KBM-7 (cell line): ENCODE measurements around the gene CKAP5.
"Not testable (repeated sequence)": the region's sequence is repeated elsewhere in the genome, so short reads cannot be mapped to it uniquely, and the experiment has no call there.

Source experiments
- DNase-seq: peaks from one replicate; pipeline ENCODE4 v3.0.0-alpha.2; 2015
- in situ Hi-C: fragments of 300-500 bp; cut with MboI; formaldehyde crosslinking; loops from 2 replicates; pipeline ENCODE4 v1.14.3; 2020; ENCODE audit warnings: low sequenced_read_pairs, low pct_unique_long_range_greater_than_20kb, mixed read lengths

The CKAP5 gene

DNA sequence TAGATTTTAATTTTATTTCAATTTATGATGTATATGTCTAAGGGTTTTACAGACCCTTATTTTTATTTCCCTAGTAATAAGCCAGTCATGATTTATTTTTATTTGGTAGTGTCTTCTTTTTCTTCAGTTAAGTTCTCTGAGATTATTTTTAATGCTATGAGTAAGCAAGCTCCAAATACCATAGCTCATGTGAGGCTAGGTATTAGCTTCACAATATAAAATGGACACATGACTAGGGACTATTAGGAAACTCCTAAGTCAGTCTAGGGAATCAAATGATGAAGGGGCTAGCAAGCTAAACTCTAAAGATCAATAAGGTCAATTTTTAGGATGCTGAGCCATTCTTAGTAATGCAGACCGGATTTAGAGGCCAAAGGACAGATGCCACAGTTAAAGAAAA is 45.9 kb downstream of the CKAP5 start:
- no peak for DNase-seq
- in situ Hi-C loops: no loop called here

- in situ Hi-C loops, DNase-seq: not testable (repeated sequence)
Observed at GRCh38 chr11:46799725-46800124, 46.4 kb downstream of the CKAP5 start.

DNA sequence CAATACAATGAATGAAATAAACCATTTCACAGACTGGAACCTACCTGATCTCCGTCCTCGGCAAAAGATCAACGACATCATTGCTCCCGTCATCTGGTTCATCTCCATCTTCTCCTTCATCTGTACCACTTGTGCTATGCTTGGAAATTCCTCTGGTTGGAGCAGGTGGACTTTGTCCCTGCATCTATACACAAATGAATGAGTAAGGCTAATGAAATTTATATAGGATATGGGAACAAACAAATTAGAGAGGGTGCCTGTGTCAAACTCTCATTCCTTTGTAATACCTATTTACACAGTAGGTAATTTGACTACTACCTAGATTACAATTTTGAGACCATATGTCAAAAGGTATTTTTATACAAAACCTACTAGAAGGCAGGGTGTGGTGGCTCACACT is 67.7 kb downstream of the CKAP5 start:
- no peak for DNase-seq
- in situ Hi-C loops: no loop called here

DNA sequence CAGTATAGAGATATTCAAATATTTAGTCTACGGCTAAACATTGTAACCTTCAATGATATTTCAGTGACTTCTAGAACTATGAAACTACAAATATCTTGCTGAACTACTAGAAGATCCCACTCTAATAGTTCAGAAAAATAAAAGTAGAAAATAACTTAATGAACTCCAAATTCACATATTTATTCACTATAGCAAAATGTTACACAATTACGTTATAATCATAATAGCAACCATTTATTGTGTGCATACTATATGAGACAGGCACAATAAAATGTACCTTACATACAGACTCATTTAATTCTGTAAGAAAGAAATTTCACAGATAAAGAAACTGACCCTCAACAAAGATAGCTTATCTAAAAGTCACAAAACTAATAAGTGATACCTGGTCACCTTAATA is 69.2 kb downstream of the CKAP5 start:
- in situ Hi-C loops: no loop called here
- DNase-seq: no peak

- in situ Hi-C loops: no loop called here
Observed at GRCh38 chr11:46769636-46770221, 76.4 kb downstream of the CKAP5 start.

DNA sequence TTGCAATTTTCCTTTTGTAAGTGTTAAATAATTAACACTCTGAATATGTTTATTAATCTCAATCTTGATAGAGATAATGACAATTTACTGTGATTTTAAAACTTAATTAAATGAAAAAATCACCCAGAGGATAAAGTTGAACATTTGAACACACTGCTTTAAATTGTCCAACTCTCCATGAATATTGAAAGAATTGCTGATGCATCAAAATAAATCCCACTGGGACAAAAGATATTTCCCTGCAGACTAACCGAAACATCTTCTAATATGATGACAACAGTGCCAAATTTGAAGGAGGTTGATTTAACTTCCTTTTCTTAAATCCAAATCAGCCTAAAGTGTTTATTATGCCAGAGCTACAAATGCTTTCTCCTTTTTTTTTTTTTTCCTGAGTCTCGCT is 79.4 kb downstream of the CKAP5 start:
- in situ Hi-C loops: no loop called here
- no peak for DNase-seq

More at GRCh38 chr11:46769636-46770221, 76.4 kb downstream of the CKAP5 start:
- no peak for DNase-seq

DNA sequence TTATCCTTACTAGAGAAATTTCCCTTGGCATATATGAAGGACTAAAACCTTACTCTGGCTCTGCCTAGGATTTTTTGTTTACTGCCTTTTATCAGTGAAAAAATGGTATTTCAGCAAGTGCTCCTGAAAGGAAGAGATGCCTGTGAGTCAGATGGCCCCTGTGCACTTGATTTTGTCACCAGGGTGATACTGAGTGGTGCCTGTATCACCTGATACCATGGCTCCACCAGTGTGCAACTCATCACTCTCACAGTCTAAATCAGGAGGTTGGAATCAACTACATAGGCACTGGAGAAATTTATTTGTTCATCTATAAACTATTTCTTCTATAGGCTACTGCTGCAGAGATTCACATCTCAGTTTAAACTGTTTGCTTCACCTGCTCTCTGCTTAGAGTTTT is 83.8 kb downstream of the CKAP5 start:
- no peak for DNase-seq
- in situ Hi-C loops: no loop called here

- DNase-seq: no peak
- in situ Hi-C loops: no loop called here
Observed at GRCh38 chr11:46761807-46762206, 84.3 kb downstream of the CKAP5 start.

DNA sequence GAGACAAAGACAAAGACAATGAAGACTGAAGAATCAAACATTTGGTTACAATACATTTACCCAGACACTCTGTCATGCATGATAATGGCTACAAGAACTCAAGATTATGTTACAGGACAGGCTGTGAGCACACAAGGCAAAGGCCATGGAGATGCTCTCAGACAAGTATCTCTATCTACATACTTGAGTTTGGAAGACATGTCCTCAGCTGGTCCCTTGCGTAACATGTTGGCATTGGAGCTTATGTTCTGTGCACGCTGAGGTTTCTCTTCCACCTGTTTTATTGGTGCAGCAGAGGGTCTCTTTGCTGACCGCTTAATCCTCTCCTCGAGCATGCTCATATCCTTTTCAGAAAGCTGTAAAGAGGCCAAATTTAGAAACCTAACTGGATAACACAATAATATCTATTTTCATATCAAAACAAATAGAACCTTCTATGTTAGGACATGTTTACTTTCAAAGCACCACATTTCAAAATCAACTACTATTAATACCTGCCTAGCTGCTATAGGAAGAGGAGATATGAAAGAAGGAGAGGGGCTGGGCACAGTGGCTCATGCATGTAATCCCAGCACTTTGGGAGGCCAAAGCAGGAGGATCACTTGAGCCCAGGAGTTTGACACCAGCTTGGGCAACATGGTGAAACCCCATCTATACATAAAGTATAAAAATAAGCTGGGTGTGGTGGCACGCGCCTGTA is 85.5 kb downstream of the CKAP5 start:
- in situ Hi-C loops: no loop called here
- DNase-seq: no peak

GRCh38 chr11:46759196-46759595 is 86.9 kb downstream of the CKAP5 start:
- no peak for DNase-seq
- in situ Hi-C loops: no loop called here

DNA sequence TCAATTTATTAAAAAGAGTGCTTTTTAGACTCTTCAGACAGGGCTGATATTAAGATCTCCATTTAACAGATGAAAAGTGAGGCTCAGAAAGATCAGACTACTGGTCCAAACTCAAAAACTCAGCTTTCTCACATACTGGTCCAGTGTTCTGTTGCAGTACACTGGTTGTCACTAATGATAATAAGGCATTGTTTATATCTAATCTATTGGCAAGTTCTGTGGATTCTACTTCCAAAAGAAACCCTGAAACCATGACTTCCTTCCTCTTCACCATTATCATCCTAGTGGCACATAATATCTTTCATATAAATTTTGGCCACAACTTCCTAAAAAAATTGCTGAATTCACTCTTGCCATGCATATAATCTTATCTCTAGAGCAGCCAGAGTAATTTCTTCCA is 90.1 kb downstream of the CKAP5 start:
- in situ Hi-C loops: no loop called here
- peak; percentile 49 for DNase-seq

DNA sequence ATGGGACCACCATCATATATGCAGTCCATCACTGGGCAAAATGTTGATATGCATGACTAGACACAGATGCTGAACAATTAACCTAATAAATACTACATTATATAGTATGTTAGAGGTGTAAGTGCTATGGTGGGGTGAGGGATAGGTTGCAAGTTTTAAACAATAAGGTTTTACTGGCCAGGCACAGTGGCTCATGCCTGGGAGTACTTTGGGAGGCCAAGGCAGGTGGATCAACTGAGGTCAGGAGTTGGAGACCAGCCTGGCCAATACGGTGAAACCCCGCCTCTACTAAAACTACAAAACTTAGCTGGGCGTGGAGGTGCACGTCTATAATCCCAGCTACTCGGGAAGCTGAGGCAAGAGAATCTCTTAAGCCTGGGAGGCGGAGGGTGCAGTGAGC is 98.9 kb downstream of the CKAP5 start:
- DNase-seq: no peak
- in situ Hi-C loops: no loop called here

DNA sequence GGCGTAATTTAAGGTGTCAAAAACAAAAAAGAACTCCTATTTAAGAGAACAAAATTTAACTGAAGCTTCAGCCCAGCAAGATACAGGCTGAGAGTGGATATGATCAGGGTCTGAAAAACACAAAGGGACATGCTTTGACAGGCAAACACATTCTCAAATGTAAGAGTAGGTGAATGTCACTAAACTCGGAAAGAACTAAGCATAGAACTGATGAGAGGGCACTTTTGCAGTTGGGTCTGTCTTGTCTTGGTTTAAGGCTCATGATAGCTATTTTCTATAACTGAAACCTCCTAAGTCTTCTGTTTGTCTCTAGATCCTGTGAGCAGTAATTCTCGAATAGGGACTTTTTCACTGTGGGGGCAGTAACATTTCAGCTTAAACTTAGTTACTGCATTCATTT is 100.1 kb downstream of the CKAP5 start:
- in situ Hi-C loops: no loop called here
- DNase-seq: no peak

- no peak for DNase-seq
- in situ Hi-C loops: no loop called here
Observed at GRCh38 chr11:46745328-46745727, 100.8 kb downstream of the CKAP5 start.

- in situ Hi-C loops: no loop called here
Observed at GRCh38 chr11:46743693-46744339, 102.3 kb downstream of the CKAP5 start.

GRCh38 chr11:46743043-46743442 is 103.0 kb downstream of the CKAP5 start:
- in situ Hi-C loops: no loop called here
- no peak for DNase-seq

More at GRCh38 chr11:46743693-46744339, 102.3 kb downstream of the CKAP5 start:
- DNase-seq: no peak

DNA sequence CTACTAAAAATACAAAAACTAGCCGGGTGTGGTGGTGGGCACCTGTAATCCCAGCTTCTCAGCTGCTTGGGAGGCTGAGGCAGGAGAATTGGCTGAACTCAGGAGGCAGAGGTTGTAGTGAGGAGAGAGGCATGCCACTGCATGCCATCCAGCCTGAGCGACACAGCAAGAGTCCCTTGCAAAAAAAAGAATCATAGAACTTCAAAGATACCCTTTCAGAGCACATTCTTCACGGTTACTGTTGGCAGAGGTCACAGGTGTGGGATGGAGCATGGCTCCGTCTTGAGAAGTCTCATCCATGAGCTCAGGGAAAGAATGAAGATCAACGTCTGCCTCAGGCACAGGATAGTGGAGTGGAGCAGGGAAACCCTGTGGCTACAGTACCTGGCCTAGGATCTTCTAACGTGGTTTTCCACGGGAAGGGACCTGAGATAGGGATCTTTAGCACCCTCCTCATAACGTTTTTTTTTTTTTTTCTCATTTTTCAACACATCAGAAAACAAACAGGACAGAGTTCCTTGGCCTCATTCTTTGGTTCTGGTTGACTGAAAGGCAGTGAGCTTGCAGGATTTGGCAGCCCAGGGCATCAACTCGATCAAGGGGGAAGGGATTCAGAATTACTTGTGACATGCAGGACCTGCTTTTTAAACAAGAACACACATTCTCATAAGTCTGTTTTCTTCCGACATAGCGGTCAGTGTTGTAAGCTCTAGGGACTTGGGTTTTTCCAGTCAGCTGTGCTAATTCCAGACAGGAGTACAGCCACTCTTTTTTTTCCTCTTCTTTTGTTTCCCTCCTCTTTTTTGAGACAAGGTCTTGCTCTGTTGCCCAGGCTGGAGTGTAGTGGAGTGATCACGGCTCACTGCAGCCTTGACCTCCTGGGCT is 104.2 kb downstream of the CKAP5 start:
- in situ Hi-C loops: no loop called here
- DNase-seq: no peak

DNA sequence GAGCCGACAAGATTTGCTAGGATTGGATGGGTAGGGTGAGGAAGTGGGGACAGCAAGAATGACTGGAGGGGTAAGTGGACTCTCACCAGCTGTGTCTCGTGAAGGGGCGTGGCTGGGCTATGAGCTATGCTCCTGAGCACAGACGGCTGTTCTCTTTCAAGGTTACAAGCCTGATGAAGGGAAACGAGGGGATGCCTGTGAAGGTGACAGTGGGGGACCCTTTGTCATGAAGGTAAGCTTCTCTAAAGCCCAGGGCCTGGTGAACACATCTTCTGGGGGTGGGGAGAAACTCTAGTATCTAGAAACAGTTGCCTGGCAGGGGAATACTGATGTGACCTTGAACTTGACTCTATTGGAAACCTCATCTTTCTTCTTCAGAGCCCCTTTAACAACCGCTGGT is 107.2 kb downstream of the CKAP5 start:
- in situ Hi-C loops: no loop called here
- no peak for DNase-seq

DNA sequence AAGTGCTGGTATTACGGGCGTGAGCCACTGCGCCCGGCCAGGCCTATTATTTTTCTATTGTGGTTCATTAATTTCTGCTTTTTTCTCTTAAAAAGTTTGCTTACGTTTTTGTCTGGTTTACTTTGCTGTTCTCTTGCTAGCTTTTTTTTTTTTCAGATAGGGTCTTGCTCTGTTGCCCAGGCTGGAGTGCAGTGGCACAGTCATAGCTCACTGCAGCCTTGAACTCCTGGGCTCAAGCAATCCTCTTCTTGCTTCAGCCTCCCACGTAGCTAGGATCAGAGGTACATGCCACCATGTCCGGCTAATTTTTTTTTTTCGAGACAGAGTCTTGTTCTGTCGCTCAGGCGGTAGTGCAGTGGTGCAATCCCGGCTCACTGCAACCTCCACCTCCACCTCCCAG is 108.4 kb downstream of the CKAP5 start:
- in situ Hi-C loops: no loop called here
- no peak for DNase-seq

- DNase-seq: no peak
- in situ Hi-C loops: no loop called here
Observed at GRCh38 chr11:46736615-46737014, 109.5 kb downstream of the CKAP5 start.
